Kidney (tissue), 14 donors: ENCODE measurements around the gene SH3GLB1. TPM values are rescaled to one million over a fixed set of nuclear protein-coding genes. Genes with fewer than 3 reads are reported as not detected.
A peak's percentile ranks its signal among the peaks of the same experiment; 100 is the strongest.

Experiments
- DNase-seq, 5 donors: peaks; one replicate each; pipeline ENCODE4 v3.0.0-alpha.2; 2013 to 2020
- FAIRE-seq: peaks from 2 replicates; lab custom pipeline; 2012; peaks lifted over from hg19 to GRCh38; lab: Jason Lieb, UNC
- H3K27ac ChIP-seq, 2 donors: one replicate each; pipeline ENCODE4 v1.7.0; 2013; ENCODE audit warnings: low read depth in 2 of 2, low read length in 2 of 2, inconsistent platforms in 1 of 2
- H3K27me3 ChIP-seq: one replicate; pipeline ENCODE4 v1.7.1; 2013; ENCODE audit warnings: low read length, inconsistent platforms; ENCODE audit not compliant: control insufficient read depth, insufficient read depth
- H3K36me3 ChIP-seq, 3 donors: one replicate each; pipeline versions ENCODE4 v1.7.0 to v1.7.1; 2013; ENCODE audit warnings: low read length in 3 of 3, control low read depth in 1 of 3, inconsistent platforms in 1 of 3; ENCODE audit not compliant: insufficient read depth in 3 of 3, control insufficient read depth in 2 of 3
- H3K4me1 ChIP-seq, 3 donors: one replicate each; pipeline versions ENCODE4 v1.7.0 to v1.7.1; 2013; ENCODE audit warnings: low read length in 3 of 3, inconsistent platforms in 1 of 3, low read depth in 1 of 3; ENCODE audit not compliant: control insufficient read depth in 2 of 3, insufficient read depth in 2 of 3
- H3K4me3 ChIP-seq, 3 donors: one replicate each; pipeline versions ENCODE4 v1.7.0 to v1.8.1; 2013; ENCODE audit warnings: low read length in 3 of 3, control low read depth in 1 of 3, inconsistent platforms in 1 of 3
- H3K9ac ChIP-seq, 3 donors: one replicate each; pipeline versions ENCODE4 v1.7.0 to v1.7.1; 2013; ENCODE audit warnings: low read length in 3 of 3, control low read depth in 1 of 3, inconsistent platforms in 1 of 3
- H3K9me3 ChIP-seq, 3 donors: one replicate each; pipeline versions ENCODE4 v1.7.0 to v1.7.1; 2013; ENCODE audit warnings: low read length in 3 of 3, control low read depth in 1 of 3, inconsistent platforms in 1 of 3; ENCODE audit not compliant: control insufficient read depth in 2 of 3, insufficient read depth in 1 of 3
- CTCF ChIP-seq: IDR thresholded peaks from 3 replicates; pipeline ENCODE4 v1.5.1; 2012; ENCODE audit warnings: mild to moderate bottlenecking, moderate library complexity, borderline replicate concordance; ENCODE audit not compliant: insufficient read depth; ENCODE audit errors: extremely low read depth
- intact Hi-C: fragments of 100-400 bp; cut with DNase I; formaldehyde crosslinking; loops from one replicate; pipeline ENCODE4 v1.11.1; 2022
- polyA plus RNA-seq: library from polyadenylated mRNA; stranded (reverse); fragments of 350-450 nt; fragmentation: Illumina TruSeq; extraction: RNeasy Lipid Tissue Mini Kit (QIAGEN cat#74804); gene quantifications from one replicate; pipeline ENCODE4 v1.2.3, GENCODE V29; 2014; ENCODE audit warnings: low read depth, low replicate concordance; ENCODE audit not compliant: insufficient read depth
- total RNA-seq: library from RNA; stranded (reverse); fragmentation: NEBNext Ultra II Directional; extraction: Animal tissue kit (Norgen Biotek cat#: 25700); gene quantifications from one replicate; pipeline ENCODE4 v1.2.1, GENCODE V29; 2021
- donor health status: control.
- donor health status: control.
- donor health status: control.
- donor health status: control.
- donor health status: control.
- donor health status: DM: yes; HTN: yes; CAD: no.
- donor health status: Normal renal cell carcinoma (clear cell type).

SH3GLB1 gene
- total and polyA plus RNA-seq, 2 donors from 2014 or later, result 47.9 to 79.7 TPM

GRCh38 chr1:86750076-86750475, 45.7 kb downstream of the SH3GLB1 start:
- Histone ChIP-seq H3K9me3 (no peaks in the 10 kb centered on the region), H3K27me3 (no peaks in the 10 kb centered on the region), H3K4me3 (no peak overlapping the region), H3K27ac (no peak overlapping the region), H3K4me1 (no peaks in the 10 kb centered on the region), H3K36me3 (peaks cover 0 to under 1% (median 0%) of the 10 kb centered on the region in 3 donors), H3K9ac (no peak overlapping the region)
- FAIRE-seq, result no peak
- DNase-seq, result no peak
- TF ChIP-seq CTCF, result no peak
- intact Hi-C loops, result no loop called here

- FAIRE-seq (no peak), DNase-seq (no peak)
- intact Hi-C loops, result no loop called here
- Histone ChIP-seq H3K4me1 (no peaks in the 10 kb centered on the region), H3K4me3 (no peak overlapping the region), H3K9me3 (no peaks in the 10 kb centered on the region), H3K9ac (no peak overlapping the region), H3K27ac (no peak overlapping the region), H3K36me3 (no peaks in the 10 kb centered on the region), H3K27me3 (no peaks in the 10 kb centered on the region)
- TF ChIP-seq CTCF, result no peak
Observed at GRCh38 chr1:86750530-86750929, 46.2 kb downstream of the SH3GLB1 start.

- Histone ChIP-seq H3K36me3 (no peaks in the 10 kb centered on the region), H3K27ac (no peak overlapping the region), H3K9ac (no peak overlapping the region), H3K4me3 (no peak overlapping the region), H3K27me3 (no peaks in the 10 kb centered on the region), H3K4me1 (no peaks in the 10 kb centered on the region), H3K9me3 (no peaks in the 10 kb centered on the region)
- FAIRE-seq (no peak), DNase-seq (no peak)
- intact Hi-C loops, result no loop called here
- TF ChIP-seq CTCF, result no peak
Observed at GRCh38 chr1:86751923-86752322, 47.5 kb downstream of the SH3GLB1 start.

GRCh38 chr1:86753700-86754099, 49.3 kb downstream of the SH3GLB1 start:
- no peak for FAIRE-seq
- TF ChIP-seq CTCF, result no peak
- H3K9ac ChIP-seq, result no peak overlapping the region

More at GRCh38 chr1:86753700-86754099, 49.3 kb downstream of the SH3GLB1 start:
- no peaks in the 10 kb centered on the region for H3K4me1 ChIP-seq
- peak in 1 of 5 donors; percentile 31 for DNase-seq
- H3K4me3 ChIP-seq, result no peak overlapping the region
- H3K9me3 ChIP-seq, result no peaks in the 10 kb centered on the region
- no peaks in the 10 kb centered on the region for H3K27me3 ChIP-seq
- no peaks in the 10 kb centered on the region for H3K36me3 ChIP-seq
- H3K27ac ChIP-seq, result no peak overlapping the region
- intact Hi-C loops, result no loop called here
